NT2/D1 (cell line): ENCODE measurements around the gene TTC23L.

Experiments
- DNase-seq: peaks from one replicate; pipeline ENCODE4 v3.0.0-alpha.2; 2011; ENCODE audit warnings: low read depth, low spot score
- H3K27me3 ChIP-seq: 2 replicates; pipeline ENCODE4 v1.6.0; 2011; ENCODE audit warnings: mild to moderate bottlenecking; ENCODE audit not compliant: insufficient read length, insufficient read depth
- H3K36me3 ChIP-seq: 2 replicates; pipeline ENCODE4 v1.6.1; 2011; ENCODE audit warnings: mild to moderate bottlenecking, low read length, mixed read lengths; ENCODE audit not compliant: insufficient read depth, insufficient read length
- H3K4me1 ChIP-seq: 2 replicates; pipeline ENCODE4 v1.5.1; 2011; ENCODE audit not compliant: insufficient read depth, insufficient read length
- H3K4me3 ChIP-seq: 2 replicates; pipeline ENCODE4 v1.5.1; 2011; ENCODE audit warnings: low read depth; ENCODE audit not compliant: insufficient read length
- H3K9ac ChIP-seq: 2 replicates; pipeline ENCODE4 v1.6.0; 2011; ENCODE audit warnings: low read depth; ENCODE audit not compliant: insufficient read length
- H3K9me3 ChIP-seq: 2 replicates; pipeline ENCODE4 v1.5.1; 2011; ENCODE audit warnings: mild to moderate bottlenecking, low read length; ENCODE audit not compliant: insufficient read depth
- SUZ12 ChIP-seq: IDR thresholded peaks from 2 replicates; pipeline ENCODE4 v1.6.1; 2011; ENCODE audit not compliant: insufficient read length, insufficient read depth; ENCODE audit errors: extremely low read depth
- YY1 ChIP-seq: IDR thresholded peaks from 2 replicates; pipeline ENCODE4 v1.6.1; 2011; ENCODE audit not compliant: insufficient read length, insufficient read depth
- ZNF274 ChIP-seq: IDR thresholded peaks from 2 replicates; pipeline ENCODE4 v1.6.1; 2011; ENCODE audit warnings: mild to moderate bottlenecking, low read depth, low read length

Gene TTC23L

DNA sequence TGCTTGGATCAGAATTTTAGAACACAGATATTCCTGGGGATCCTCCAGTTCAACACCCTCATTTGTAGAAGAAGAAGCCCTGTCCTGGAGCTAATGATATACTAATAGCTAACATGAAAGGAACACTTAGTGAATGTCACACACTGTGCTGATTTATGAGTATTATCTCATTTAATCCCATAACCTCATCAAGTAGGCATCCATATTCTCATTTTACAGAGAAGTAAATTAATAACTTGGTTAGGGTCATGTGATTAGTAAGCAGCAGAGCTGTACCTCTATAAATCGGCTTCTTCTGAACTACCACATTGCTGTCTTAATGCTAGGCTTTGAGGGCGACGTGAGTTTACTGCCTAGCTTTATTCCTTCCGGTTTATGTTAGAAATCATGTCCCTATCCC is 6.0 kb downstream of the TTC23L start:
- TF ChIP-seq ZNF274, result no peak
- no peak for TF ChIP-seq SUZ12
- no peak for TF ChIP-seq YY1
- no peaks in the 10 kb centered on the region for H3K9me3 ChIP-seq
- H3K36me3 ChIP-seq, result no peaks in the 10 kb centered on the region
- no peak overlapping the region for H3K4me3 ChIP-seq
- H3K4me1 ChIP-seq, result no peaks in the 10 kb centered on the region
- no peaks in the 10 kb centered on the region for H3K27me3 ChIP-seq
- DNase-seq, result no peak
- H3K9ac ChIP-seq, result no peak overlapping the region

- Histone ChIP-seq H3K27me3 (no peaks in the 10 kb centered on the region), H3K4me1 (no peaks in the 10 kb centered on the region), H3K9me3 (no peaks in the 10 kb centered on the region), H3K36me3 (no peaks in the 10 kb centered on the region), H3K9ac (no peak overlapping the region), H3K4me3 (no peak overlapping the region)
- no peak for DNase-seq
- TF ChIP-seq ZNF274 (no peak), YY1 (no peak), SUZ12 (no peak)
Observed at GRCh38 chr5:34847056-34847455, 8.1 kb downstream of the TTC23L start.

- DNase-seq, result no peak
- H3K4me1 ChIP-seq, result no peaks in the 10 kb centered on the region
- no peaks in the 10 kb centered on the region for H3K36me3 ChIP-seq
- H3K4me3 ChIP-seq, result no peak overlapping the region
- H3K9me3 ChIP-seq, result no peaks in the 10 kb centered on the region
- no peaks in the 10 kb centered on the region for H3K27me3 ChIP-seq
- H3K9ac ChIP-seq, result no peak overlapping the region
- TF ChIP-seq ZNF274, result no peak
- TF ChIP-seq SUZ12, result no peak
- no peak for TF ChIP-seq YY1
Observed at GRCh38 chr5:34847552-34847951, 8.6 kb downstream of the TTC23L start.

DNA sequence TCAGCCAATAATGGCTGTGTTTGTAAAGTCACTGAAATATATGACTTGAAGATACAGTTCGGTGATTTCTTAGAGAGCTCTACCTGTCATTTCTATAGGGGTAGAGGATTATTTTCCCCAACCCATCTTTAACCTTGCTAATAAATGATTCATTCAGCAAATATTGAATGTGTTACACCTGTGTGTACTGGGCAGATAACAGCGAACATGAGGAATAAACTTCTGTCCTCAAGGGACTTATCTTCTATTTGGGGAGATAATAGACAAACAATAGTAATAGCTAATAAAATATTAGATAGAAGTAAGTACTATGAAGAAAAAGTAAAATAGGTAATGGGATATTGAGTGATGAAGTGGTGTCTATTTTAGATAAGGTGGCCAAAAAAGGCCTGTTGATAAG is 9.3 kb downstream of the TTC23L start:
- Histone ChIP-seq H3K9me3 (no peaks in the 10 kb centered on the region), H3K27me3 (no peaks in the 10 kb centered on the region), H3K9ac (no peak overlapping the region), H3K4me3 (no peak overlapping the region), H3K36me3 (no peaks in the 10 kb centered on the region), H3K4me1 (no peaks in the 10 kb centered on the region)
- no peak for TF ChIP-seq ZNF274
- no peak for TF ChIP-seq YY1
- no peak for TF ChIP-seq SUZ12
- no peak for DNase-seq

DNA sequence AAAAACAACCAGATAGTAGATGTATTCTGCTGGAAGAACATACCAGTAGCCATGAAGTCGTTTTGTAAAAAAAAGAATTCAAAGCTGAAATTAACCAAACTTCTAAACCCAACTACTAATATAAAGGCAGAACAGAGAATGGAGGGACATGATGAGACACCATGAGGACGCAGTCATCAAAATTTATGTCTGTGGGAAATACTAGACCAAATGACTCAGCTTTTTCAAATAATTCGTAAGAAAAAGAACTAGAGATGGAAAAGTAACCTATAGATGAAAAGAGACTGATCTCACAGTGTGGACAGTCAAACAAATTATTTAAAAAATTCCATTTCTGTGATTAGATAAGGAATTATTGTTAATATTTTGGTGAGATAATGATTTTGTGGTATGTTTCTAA is 10.3 kb downstream of the TTC23L start:
- DNase-seq, result no peak
- H3K27me3 ChIP-seq, result no peaks in the 10 kb centered on the region
- H3K9ac ChIP-seq, result no peak overlapping the region
- TF ChIP-seq ZNF274, result no peak
- no peak for TF ChIP-seq YY1
- no peak for TF ChIP-seq SUZ12
- H3K4me3 ChIP-seq, result no peak overlapping the region
- no peaks in the 10 kb centered on the region for H3K4me1 ChIP-seq
- no peaks in the 10 kb centered on the region for H3K9me3 ChIP-seq
- H3K36me3 ChIP-seq, result no peaks in the 10 kb centered on the region

- DNase-seq, result no peak
- TF ChIP-seq YY1 (no peak), SUZ12 (no peak), ZNF274 (no peak)
- no peak overlapping the region for H3K4me3 ChIP-seq
- H3K9me3 ChIP-seq, result no peaks in the 10 kb centered on the region
- no peaks in the 10 kb centered on the region for H3K4me1 ChIP-seq
- H3K27me3 ChIP-seq, result no peaks in the 10 kb centered on the region
- H3K36me3 ChIP-seq, result no peaks in the 10 kb centered on the region
- no peak overlapping the region for H3K9ac ChIP-seq
Observed at GRCh38 chr5:34854459-34855174, 15.7 kb downstream of the TTC23L start.

DNA sequence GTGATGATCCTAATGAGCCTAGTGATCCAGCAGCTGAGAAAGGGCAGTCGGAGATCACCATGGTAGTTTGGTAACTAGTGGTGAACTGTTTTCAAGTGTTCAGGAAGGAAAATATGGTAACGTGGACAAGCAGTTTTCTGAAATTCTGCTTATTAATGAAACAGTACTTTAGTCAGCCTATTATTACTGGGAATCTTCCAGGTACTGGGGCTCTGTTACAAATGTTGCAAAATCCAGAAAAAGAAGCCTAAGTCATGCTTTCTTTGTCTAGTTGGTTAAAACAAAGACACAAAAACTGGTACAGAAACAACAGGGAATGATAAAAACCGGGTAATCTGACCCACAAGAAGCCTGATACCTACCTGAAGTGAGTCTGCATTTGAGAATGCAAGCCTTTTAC is 18.2 kb downstream of the TTC23L start:
- Histone ChIP-seq H3K9me3 (no peaks in the 10 kb centered on the region), H3K4me3 (no peak overlapping the region)
- TF ChIP-seq YY1 (no peak), SUZ12 (no peak), ZNF274 (no peak)

GRCh38 chr5:34857894-34858293 is 18.9 kb downstream of the TTC23L start:
- no peaks in the 10 kb centered on the region for H3K36me3 ChIP-seq
- H3K9ac ChIP-seq, result no peak overlapping the region
- TF ChIP-seq YY1 (no peak), SUZ12 (no peak), ZNF274 (no peak)
- H3K27me3 ChIP-seq, result no peaks in the 10 kb centered on the region
- no peak overlapping the region for H3K4me3 ChIP-seq
- DNase-seq, result no peak
- no peaks in the 10 kb centered on the region for H3K4me1 ChIP-seq
- no peaks in the 10 kb centered on the region for H3K9me3 ChIP-seq

More for the DNA sequence above, 18.2 kb downstream of the TTC23L start:
- no peak for DNase-seq
- no peaks in the 10 kb centered on the region for H3K4me1 ChIP-seq
- H3K36me3 ChIP-seq, result no peaks in the 10 kb centered on the region
- no peaks in the 10 kb centered on the region for H3K27me3 ChIP-seq
- no peak overlapping the region for H3K9ac ChIP-seq
